Endothelial cell (in vitro differentiated cells): ENCODE results near the gene NF1. TPM values are rescaled to one million over a fixed set of nuclear protein-coding genes. Genes with fewer than 3 reads are reported as not detected.

Experiments
- DNase-seq: peaks from one replicate; pipeline ENCODE4 v3.0.0; 2021; ENCODE audit warnings: low spot score
- H3K27ac Mint-ChIP-seq: one replicate; pipeline ENCODE4 v1.8.0; 2021; ENCODE audit warnings: mixed read lengths, inconsistent platforms; ENCODE audit not compliant: unreplicated experiment
- H3K27me3 Mint-ChIP-seq: one replicate; pipeline ENCODE4 v1.8.0; 2021; ENCODE audit warnings: mild to moderate bottlenecking, moderate library complexity, mixed read lengths, inconsistent platforms; ENCODE audit not compliant: unreplicated experiment
- H3K36me3 Mint-ChIP-seq: one replicate; pipeline ENCODE4 v1.8.0; 2021; ENCODE audit warnings: mild to moderate bottlenecking, low read depth, mixed read lengths, inconsistent platforms; ENCODE audit not compliant: unreplicated experiment
- H3K4me1 Mint-ChIP-seq: one replicate; pipeline ENCODE4 v1.8.0; 2021; ENCODE audit warnings: mild to moderate bottlenecking, mixed read lengths, inconsistent platforms; ENCODE audit not compliant: unreplicated experiment
- H3K4me3 Mint-ChIP-seq: one replicate; pipeline ENCODE4 v1.8.0; 2021; ENCODE audit warnings: mild to moderate bottlenecking, mixed read lengths, inconsistent platforms; ENCODE audit not compliant: unreplicated experiment
- H3K9me3 Mint-ChIP-seq: one replicate; pipeline ENCODE4 v1.8.0; 2021; ENCODE audit warnings: mixed read lengths, inconsistent platforms; ENCODE audit not compliant: unreplicated experiment
- CTCF ChIP-seq: fragments of 200-600 bp; sonication (generic); IDR thresholded peaks from one replicate; pipeline ENCODE4 v1.5.0; 2021; ENCODE audit warnings: antibody characterized with exemption; ENCODE audit not compliant: unreplicated experiment
- total RNA-seq: library from RNA; stranded (reverse); fragmentation: NEBNext Ultra II Directional; extraction: Animal tissue kit (Norgen Biotek cat#: 25700); gene quantifications from one replicate; pipeline ENCODE4 v1.2.1, GENCODE V29; 2021; ENCODE audit not compliant: unreplicated experiment

The NF1 gene
- total RNA-seq, 1 donor from 2014 or later = 52.7 TPM

- Mint-ChIP-seq H3K9me3 (no peaks in the 10 kb centered on the region), H3K4me3 (no peak overlapping the region), H3K27ac (no peak overlapping the region), H3K4me1 (no peaks in the 10 kb centered on the region), H3K27me3 (peaks cover 3% of the 10 kb centered on the region), H3K36me3 (peaks cover 8% of the 10 kb centered on the region)
- no peak for DNase-seq
- TF ChIP-seq CTCF = no peak
Observed at GRCh38 chr17:31144836-31145235, 50.1 kb downstream of the NF1 start.

GRCh38 chr17:31147507-31148202, 52.9 kb downstream of the NF1 start:
- no peak for TF ChIP-seq CTCF

GRCh38 chr17:31148205-31148604, 53.4 kb downstream of the NF1 start:
- Mint-ChIP-seq H3K4me3 (no peak overlapping the region), H3K27ac (no peak overlapping the region), H3K9me3 (no peaks in the 10 kb centered on the region), H3K4me1 (no peaks in the 10 kb centered on the region), H3K27me3 (peaks cover 3% of the 10 kb centered on the region), H3K36me3 (peaks cover 8% of the 10 kb centered on the region)
- no peak for DNase-seq
- no peak for TF ChIP-seq CTCF

More at GRCh38 chr17:31147507-31148202, 52.9 kb downstream of the NF1 start:
- Mint-ChIP-seq H3K36me3 (peaks cover 8% of the 10 kb centered on the region), H3K9me3 (no peaks in the 10 kb centered on the region), H3K27me3 (peaks cover 3% of the 10 kb centered on the region), H3K4me1 (no peaks in the 10 kb centered on the region), H3K27ac (no peak overlapping the region), H3K4me3 (no peak overlapping the region)
- DNase-seq = no peak

GRCh38 chr17:31152271-31152670, 57.5 kb downstream of the NF1 start:
- Mint-ChIP-seq H3K27ac (no peak overlapping the region), H3K36me3 (no peaks in the 10 kb centered on the region), H3K9me3 (no peaks in the 10 kb centered on the region), H3K4me3 (no peak overlapping the region), H3K4me1 (no peaks in the 10 kb centered on the region), H3K27me3 (no peaks in the 10 kb centered on the region)
- TF ChIP-seq CTCF = no peak
- DNase-seq = no peak

GRCh38 chr17:31155208-31155810, 60.5 kb downstream of the NF1 start:
- Mint-ChIP-seq H3K4me1 (no peaks in the 10 kb centered on the region), H3K27me3 (no peaks in the 10 kb centered on the region), H3K9me3 (no peaks in the 10 kb centered on the region), H3K4me3 (no peak overlapping the region), H3K27ac (no peak overlapping the region), H3K36me3 (no peaks in the 10 kb centered on the region)
- no peak for TF ChIP-seq CTCF
- no peak for DNase-seq
